Measurements from ENCODE around the gene TRAF3IP1.

TRAF3IP1 gene

GRCh38 chr2:238412067-238412767, 91.9 kb downstream of the TRAF3IP1 start:
- no peak for DNase-seq

- no peak for DNase-seq
These were observed 93.0 kb downstream of the TRAF3IP1 start for GRCh38 chr2:238413368-238413767.

- DNase-seq, result no peak
These were observed 94.9 kb downstream of the TRAF3IP1 start for GRCh38 chr2:238415036-238415764.

- DNase-seq, result no peak
These were observed 95.6 kb downstream of the TRAF3IP1 start for GRCh38 chr2:238415893-238416292.

GRCh38 chr2:238418196-238418998, 98.1 kb downstream of the TRAF3IP1 start:
- DNase-seq, result no peak

- no peak for DNase-seq
These were observed 98.8 kb downstream of the TRAF3IP1 start for GRCh38 chr2:238418999-238419546.

- no peak for DNase-seq
These were observed 100.1 kb downstream of the TRAF3IP1 start for GRCh38 chr2:238420442-238420841.

GRCh38 chr2:238420878-238421694, 100.8 kb downstream of the TRAF3IP1 start:
- no peak for DNase-seq

GRCh38 chr2:238421695-238422035, 101.3 kb downstream of the TRAF3IP1 start:
- DNase-seq, result no peak

GRCh38 chr2:238422285-238422684, 102.0 kb downstream of the TRAF3IP1 start:
- DNase-seq, result no peak

GRCh38 chr2:238422940-238423339, 102.6 kb downstream of the TRAF3IP1 start:
- DNase-seq, result no peak

- no peak for DNase-seq
These were observed 103.4 kb downstream of the TRAF3IP1 start for GRCh38 chr2:238423561-238424312.

GRCh38 chr2:238424313-238424700, 104.0 kb downstream of the TRAF3IP1 start:
- no peak for DNase-seq

- DNase-seq, result no peak
These were observed 105.2 kb downstream of the TRAF3IP1 start for GRCh38 chr2:238425505-238425978.

- no peak for DNase-seq
These were observed 105.8 kb downstream of the TRAF3IP1 start for GRCh38 chr2:238425979-238426567.

GRCh38 chr2:238426568-238427434, 106.5 kb downstream of the TRAF3IP1 start, which contains the start of gene ASB1:
ASB1 (plus strand) TSS chr2:238426927; CDS start chr2:238427071, 144 bp downstream.
- no peak for DNase-seq

- no peak for DNase-seq
These were observed 107.3 kb downstream of the TRAF3IP1 start for GRCh38 chr2:238427435-238428162.

- DNase-seq, result no peak
These were observed 108.5 kb downstream of the TRAF3IP1 start for GRCh38 chr2:238428866-238429265.

GRCh38 chr2:238430781-238431180, 110.5 kb downstream of the TRAF3IP1 start:
- no peak for DNase-seq
